Measurements from ENCODE around the gene FSCN2.

The FSCN2 gene

GRCh38 chr17:81578561-81579225 is 50.5 kb downstream of the FSCN2 start:
- TF ChIP-seq ZFX (IDR thresholded peaks at IDR 0.05; ENCODE audit: borderline replicate concordance) (no peak), CTCF (IDR thresholded peaks at IDR 0.05) (no peak)
- H3K27ac ChIP-seq: no peak overlapping the region

DNA sequence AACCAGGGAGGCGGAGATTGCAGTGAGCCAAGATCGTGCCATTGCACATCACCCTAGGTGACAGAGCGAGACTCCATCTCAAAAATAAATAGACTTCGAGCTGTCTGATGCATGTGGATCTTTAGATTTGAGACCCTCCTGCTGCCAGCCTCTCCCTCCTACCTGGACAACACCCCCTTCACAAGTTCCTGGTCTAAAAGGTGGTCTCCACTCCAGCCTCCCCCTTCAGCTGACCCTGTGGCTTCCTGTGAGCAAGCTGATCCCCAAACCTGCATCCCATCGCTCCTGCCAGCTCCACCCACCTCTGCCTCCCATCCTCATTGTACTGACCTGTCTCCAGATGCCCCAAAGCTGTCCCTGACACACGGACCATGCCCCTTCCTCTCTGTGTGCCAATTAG is 51.1 kb downstream of the FSCN2 start:
- no peak overlapping the region for H3K27ac ChIP-seq
- TF ChIP-seq CTCF (IDR thresholded peaks at IDR 0.05) (no peak), ZFX (IDR thresholded peaks at IDR 0.05; ENCODE audit: borderline replicate concordance) (no peak)

DNA sequence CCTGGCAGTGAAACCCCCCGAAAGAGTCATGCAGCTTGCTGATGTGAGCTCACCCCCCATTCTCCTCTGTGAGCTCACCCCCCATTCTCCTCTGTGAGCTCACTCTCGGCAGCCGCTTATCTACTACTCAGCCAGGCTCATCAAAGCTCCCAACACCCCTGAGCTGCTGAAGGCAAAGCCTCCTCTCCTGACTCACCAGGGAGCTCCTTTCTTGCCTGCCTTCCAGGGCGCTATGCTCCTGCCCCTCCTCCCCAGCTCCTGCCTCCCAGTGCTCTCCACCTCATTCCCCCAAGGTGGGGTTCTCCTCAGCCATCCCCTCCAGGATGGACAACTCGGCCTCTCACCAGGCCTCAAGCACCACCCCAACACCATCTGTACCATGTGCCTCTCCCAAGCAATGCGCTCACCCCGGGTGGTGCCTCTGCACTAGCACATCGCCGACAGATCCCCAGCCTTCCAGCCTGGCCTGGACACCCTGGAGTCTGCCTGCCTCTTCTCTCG is 51.7 kb downstream of the FSCN2 start:
- H3K27ac ChIP-seq: no peak overlapping the region

GRCh38 chr17:81580481-81580880 is 52.3 kb downstream of the FSCN2 start:
- TF ChIP-seq CTCF (IDR thresholded peaks at IDR 0.05): no peak
- TF ChIP-seq ZFX (IDR thresholded peaks at IDR 0.05; ENCODE audit: borderline replicate concordance): no peak
- H3K27ac ChIP-seq: no peak overlapping the region

More for the DNA sequence above, 51.7 kb downstream of the FSCN2 start:
- TF ChIP-seq CTCF (IDR thresholded peaks at IDR 0.05): no peak
- no peak for TF ChIP-seq ZFX (IDR thresholded peaks at IDR 0.05; ENCODE audit: borderline replicate concordance)

DNA sequence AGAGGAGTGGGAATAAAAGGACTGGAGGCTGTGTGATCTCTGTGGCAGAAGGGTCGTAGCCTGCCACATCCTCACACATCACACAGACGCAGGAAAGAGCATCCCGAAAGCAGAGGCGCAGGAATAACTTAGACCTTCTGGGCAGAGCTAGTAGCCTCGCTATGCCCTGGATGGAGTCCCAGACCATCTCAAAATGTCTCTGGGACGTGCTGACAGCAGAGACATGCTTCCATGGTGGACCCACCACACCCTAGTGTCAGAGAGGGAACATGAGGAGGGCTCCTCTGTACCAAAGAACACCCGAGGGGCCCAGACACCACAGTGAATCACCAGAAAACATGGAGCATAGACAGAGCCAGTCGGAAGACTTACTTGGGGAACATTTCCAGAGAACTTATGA is 53.6 kb downstream of the FSCN2 start:
- TF ChIP-seq ZFX (IDR thresholded peaks at IDR 0.05; ENCODE audit: borderline replicate concordance) (no peak), CTCF (IDR thresholded peaks at IDR 0.05) (no peak)
- H3K27ac ChIP-seq: no peak overlapping the region

DNA sequence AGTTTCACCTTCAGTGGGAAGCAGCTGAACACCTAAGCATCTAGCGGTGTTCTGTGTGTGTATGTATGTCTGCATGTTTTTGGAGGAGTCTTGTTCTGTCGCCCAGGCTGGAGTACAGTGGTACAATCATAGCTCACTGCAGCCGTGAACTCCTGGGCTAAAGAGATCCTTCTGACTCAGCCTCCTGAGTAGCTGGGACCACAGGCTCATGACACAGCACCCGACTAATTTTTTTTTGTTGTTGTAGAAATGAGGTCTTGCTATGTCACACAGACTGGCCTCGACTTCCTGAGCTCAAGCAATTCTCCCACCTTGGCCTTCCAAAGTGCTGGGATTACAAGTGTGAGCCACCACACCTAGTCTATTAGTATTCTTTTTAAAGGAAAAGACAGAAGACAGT is 54.2 kb downstream of the FSCN2 start:
- TF ChIP-seq ZFX (IDR thresholded peaks at IDR 0.05; ENCODE audit: borderline replicate concordance): no peak
- no peak for TF ChIP-seq CTCF (IDR thresholded peaks at IDR 0.05)
- H3K27ac ChIP-seq: no peak overlapping the region

DNA sequence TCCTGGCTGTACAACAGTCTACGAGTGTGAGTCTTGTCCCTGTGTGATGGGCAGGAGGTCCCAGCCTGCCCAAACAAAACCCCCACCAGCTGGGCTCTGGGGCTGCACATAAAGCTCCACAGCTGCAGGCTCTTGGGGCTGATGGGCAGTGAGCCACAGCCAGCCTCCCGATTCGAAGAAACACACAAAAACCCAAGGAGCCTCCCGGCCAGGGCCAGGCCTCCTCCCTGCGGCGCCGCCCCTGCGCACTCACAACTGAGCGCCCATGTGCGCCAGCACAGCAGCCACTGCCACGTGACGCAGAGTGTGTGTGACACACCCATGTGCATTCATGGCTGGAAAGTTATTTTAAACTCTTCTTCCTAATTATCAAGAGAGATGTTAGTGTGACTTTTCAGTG is 54.6 kb downstream of the FSCN2 start:
- H3K27ac ChIP-seq: no peak overlapping the region
- no peak for TF ChIP-seq ZFX (IDR thresholded peaks at IDR 0.05; ENCODE audit: borderline replicate concordance)
- TF ChIP-seq CTCF (IDR thresholded peaks at IDR 0.05): no peak

Measured in 22Rv1 (cell line).